K562 (cell line): ENCODE results near the gene UBE2G2. TPM values are rescaled to one million over a fixed set of nuclear protein-coding genes. Genes with fewer than 3 reads are reported as not detected.
A peak's percentile ranks its signal among the peaks of the same experiment; 100 is the strongest.
"Not testable (repeated sequence)": the region's sequence is repeated elsewhere in the genome, so short reads cannot be mapped to it uniquely, and the experiment has no call there.

Experiments used
- ATAC-seq: fragments of 200-7000 bp; cut with Tn5 transposase; 3 replicates; pipeline ENCODE4 v1.9.1; 2020; ENCODE audit warnings: moderate library complexity
- BruUV-seq: library from RNA; stranded (reverse); fragments of 400-500 nt; replicated peaks from 2 replicates; lab custom pipeline; 2021; lab: Mats Ljungman, UMichigan
- CTCF ChIA-PET: fragments of 300-600 bp; formaldehyde crosslinking; extraction: SDS; loops from one replicate; lab custom pipeline; 2021; ENCODE audit warnings: low intra/inter-chr PET ratio; lab: Yijun Ruan, JAX
- POLR2A ChIA-PET: fragments of 300-600, 350-650 bp; sonication (Branson Sonifier 250); formaldehyde crosslinking; extraction: SDS; loops from one replicate; lab custom pipeline; 2021; ENCODE audit warnings: antibody characterized with exemption, inconsistent platforms; lab: Yijun Ruan, JAX
- DNase-seq, 4 experiments: peaks; one replicate each; pipeline versions ENCODE4 v3.0.0 to v3.0.0-alpha.2; 2011 to 2018; ENCODE audit warnings: low spot score in 3 of 4, mixed read lengths in 3 of 4; ENCODE audit errors: extremely low read depth in 1 of 4
- FAIRE-seq: peaks from 2 replicates; lab custom pipeline; 2011; peaks lifted over from hg19 to GRCh38; lab: Jason Lieb, UNC
- H2AFZ ChIP-seq: 2 replicates; pipeline ENCODE4 v1.6.0; 2011; ENCODE audit warnings: low read depth, low read length, control low read depth, inconsistent platforms
- H3K27ac ChIP-seq: fragments of 200-600 bp; 3 replicates; pipeline ENCODE4 v1.8.0; 2011; ENCODE audit warnings: low read depth, mild to moderate bottlenecking, control low read depth, inconsistent platforms, low read length, moderate library complexity, mixed read lengths; ENCODE audit errors: extremely low read depth
- H3K27me3 ChIP-seq, 2 experiments: fragments of 300-600 bp in 1 of 2; 2 replicates in 1 of 2; 3 replicates in 1 of 2; pipeline versions ENCODE4 v1.6.0 to v1.8.0; 2011; ENCODE audit warnings: inconsistent platforms in 2 of 2, low read length in 2 of 2, mild to moderate bottlenecking in 1 of 2, mixed read lengths in 1 of 2, moderate library complexity in 1 of 2; ENCODE audit not compliant: control insufficient read depth in 2 of 2, insufficient read depth in 2 of 2
- H3K36me3 ChIP-seq: fragments of 300-600 bp; 3 replicates; pipeline ENCODE4 v1.8.0; 2011; ENCODE audit warnings: mild to moderate bottlenecking, low read length, inconsistent platforms; ENCODE audit not compliant: control insufficient read depth, insufficient read depth
- H3K4me1 ChIP-seq, 2 experiments: fragments of 200-600 bp in 1 of 2; replicated peaks in 1 of 2; 2 replicates in 1 of 2; 3 replicates in 1 of 2; pipeline versions ENCODE4 v1.5.1 to v1.8.0; 2011; ENCODE audit warnings: inconsistent platforms in 2 of 2, low read length in 2 of 2, mild to moderate bottlenecking in 1 of 2, mixed read lengths in 1 of 2, moderate library complexity in 1 of 2; ENCODE audit not compliant: control insufficient read depth in 2 of 2, insufficient read depth in 2 of 2
- H3K4me2 ChIP-seq: 2 replicates; pipeline ENCODE4 v1.6.1; 2011; ENCODE audit warnings: low read length, control low read depth, inconsistent platforms, mixed read lengths; ENCODE audit not compliant: insufficient read depth
- H3K4me3 ChIP-seq: fragments of 200-600 bp; sonication (generic), shearing (Covaris generic); 2 replicates; pipeline ENCODE4 v1.5.1; 2016; ENCODE audit warnings: control low read depth, inconsistent platforms
- H3K79me2 ChIP-seq: fragments of 200-600 bp; 3 replicates; pipeline ENCODE4 v1.8.0; 2011; ENCODE audit warnings: low read length, inconsistent platforms; ENCODE audit not compliant: control insufficient read depth, insufficient read depth
- H3K9ac ChIP-seq, 2 experiments: 2 replicates each; pipeline versions ENCODE4 v1.6.0 to v1.6.1; 2011; ENCODE audit warnings: low read depth in 2 of 2, low read length in 2 of 2, control low read depth in 1 of 2, inconsistent platforms in 1 of 2, mild to moderate bottlenecking in 1 of 2, mixed read lengths in 1 of 2; ENCODE audit not compliant: insufficient read depth in 1 of 2
- H3K9me1 ChIP-seq: one replicate; pipeline ENCODE4 v1.6.0; 2011; ENCODE audit warnings: inconsistent platforms, mild to moderate bottlenecking, low read length, moderate library complexity; ENCODE audit not compliant: control insufficient read depth, insufficient read depth
- H3K9me3 ChIP-seq: replicated peaks from 2 replicates; pipeline ENCODE4 v1.5.1; 2011; ENCODE audit warnings: low read depth, low read length, inconsistent platforms; ENCODE audit not compliant: control insufficient read depth, insufficient read depth
- H4K20me1 ChIP-seq: replicated peaks from 2 replicates; pipeline ENCODE4 v1.6.1; 2011; ENCODE audit warnings: low read length, inconsistent platforms, mixed read lengths; ENCODE audit not compliant: control insufficient read depth, insufficient read depth
- CBFA2T2 ChIP-seq: fragments of 450-650 bp; conservative IDR thresholded peaks from 2 replicates; pipeline ENCODE4 v1.6.1; 2017; ENCODE audit warnings: mild to moderate bottlenecking
- RAD51 ChIP-seq: fragments of 450-650 bp; IDR thresholded peaks from 2 replicates; pipeline ENCODE4 v1.7.1; 2016; ENCODE audit warnings: low read depth, mild to moderate bottlenecking, borderline replicate concordance
- TFE3 ChIP-seq: fragments of 450-650 bp; formaldehyde crosslinking; IDR thresholded peaks from 2 replicates; pipeline ENCODE4 v1.4.0; 2020; ENCODE audit warnings: mild to moderate bottlenecking, mixed read lengths
- TOE1 ChIP-seq, 2 experiments: fragments of 450-650 bp in 1 of 2; sonication (generic) in 1 of 2; formaldehyde crosslinking in 1 of 2; IDR thresholded peaks; 2 replicates each; pipeline versions ENCODE4 v1.7.1 to v1.8.0; 2016 to 2022; ENCODE audit warnings: borderline replicate concordance in 2 of 2, mild to moderate bottlenecking in 2 of 2, antibody characterized with exemption in 1 of 2, inconsistent platforms in 1 of 2, low read depth in 1 of 2, missing genetic modification reagents in 1 of 2, moderate library complexity in 1 of 2
- USF1 ChIP-seq: sonication (generic); formaldehyde crosslinking; IDR thresholded peaks from 2 replicates; pipeline ENCODE4 v1.9.0; 2022; ENCODE audit warnings: mild to moderate bottlenecking, missing genetic modification reagents
- USF2 ChIP-seq: sonication (generic); formaldehyde crosslinking; IDR thresholded peaks from 2 replicates; pipeline ENCODE4 v1.5.0; 2020; ENCODE audit warnings: missing genetic modification reagents
- WGBS: fragments of 100-300 bp; shearing (Covaris generic); methylation state at CpG from one replicate; pipeline ENCODE4 v1.1.6; 2016; ENCODE audit warnings: low coverage, mixed read lengths; ENCODE audit not compliant: insufficient coverage; ENCODE audit errors: missing lambda C conversion rate; 5-methylcytosine and 5-hydroxymethylcytosine counted together
- in situ Hi-C: fragments of 300-500 bp; cut with MboI; formaldehyde crosslinking; loops from 4 replicates; pipeline ENCODE4 v1.15.0; 2018; ENCODE audit warnings: inconsistent platforms, mixed read lengths
- intact Hi-C: fragments of 100-400 bp; cut with micrococcal nuclease; formaldehyde crosslinking; loops from 2 replicates; pipeline ENCODE4 v1.14.2; 2022
- polyA plus RNA-seq, 8 experiments: library from polyadenylated mRNA; depleted of rRNA in 4 of 8; stranded (reverse) in 5 of 8; unstranded in 3 of 8; fragments of >200 nt; fragmentation: Nextera tagmentation in 2 of 8; fragmentation: Illumina TruSeq in 1 of 8; extraction: Ambion mirVana in 2 of 8; extraction: Trizol in 1 of 8; gene quantifications; 2 replicates each; pipeline versions ENCODE4 v1.2.1 to v1.2.3, GENCODE V29; 2011 to 2014; ENCODE audit warnings: inconsistent platforms in 1 of 8, missing spikeins in 1 of 8
- total RNA-seq, 7 experiments: library from RNA; depleted of rRNA in 6 of 7; stranded (reverse); fragments of >200 nt in 6 of 7; fragmentation: Illumina TruSeq in 2 of 7; extraction: Trizol in 2 of 7; gene quantifications; 2 replicates each; pipeline versions ENCODE4 v1.2.1 to v1.2.3, GENCODE V29; 2011 to 2021; ENCODE audit warnings: low replicate concordance in 1 of 7

Gene UBE2G2
- total and polyA plus RNA-seq, 9 of the 15 experiments (the other 6 are each of a cell fraction or from before 2014, with no cell fraction given), result 47.5 to 225 (median 140) TPM

- H3K9me3 ChIP-seq, result peaks cover 14% of the 10 kb centered on the region
- H2AFZ ChIP-seq; FAIRE-seq; H3K79me2 ChIP-seq; H3K27ac ChIP-seq; BruUV-seq; H3K9me1 ChIP-seq; H3K36me3 ChIP-seq; H3K27me3 ChIP-seq; in situ Hi-C loops; ATAC-seq; H3K9ac ChIP-seq; H3K4me3 ChIP-seq; DNase-seq; H3K4me2 ChIP-seq; H4K20me1 ChIP-seq; TF ChIP-seq TOE1 (CRISPR knock-in tag; IDR thresholded peaks at IDR 0.05; ENCODE audit: borderline replicate concordance, low read depth): not testable (repeated sequence)
- POLR2A ChIA-PET, result interaction anchor here (0.9 kb wide), 1 partner anchor 22 kb away, joined by 4 read pairs; no protein-coding TSS in a partner anchor
- intact Hi-C loops, result loop anchor here (10.0 kb wide), 1 partner anchor 788 kb away; no protein-coding TSS in a partner anchor
- peaks cover 29% of the 10 kb centered on the region in 2 experiments for H3K4me1 ChIP-seq
- peak; percentile 91 for TF ChIP-seq RAD51
- TF ChIP-seq USF2 (CRISPR knock-in tag), result peak; percentile 33
- peak; percentile 62 for TF ChIP-seq USF1 (CRISPR knock-in tag)
- TF ChIP-seq TFE3, result peak; percentile 89
- TF ChIP-seq TOE1 (IDR thresholded peaks at IDR 0.05; ENCODE audit: borderline replicate concordance), result peak; percentile 87
- TF ChIP-seq CBFA2T2, result peak; percentile 62
- 69% methylated on average over 23 of the region's 23 CpGs for WGBS
- CTCF ChIA-PET, result interaction anchor here (0.6 kb wide), 1 partner anchor 13 kb away, joined by 3 read pairs; no protein-coding TSS in a partner anchor
Measured at GRCh38 chr21:44832516-44833255, 31.1 kb upstream of the UBE2G2 start.
